Common myeloid progenitor, CD34-positive (primary cell): Measurements from ENCODE around the gene OTX2.
A peak's percentile ranks its signal among the peaks of the same experiment; 100 is the strongest.

Experiments
- CTCF ChIA-PET: fragments of 350-600 bp; sonication (Branson Sonifier 250); formaldehyde crosslinking; loops from one replicate; lab custom pipeline; 2021; ENCODE audit warnings: antibody characterized with exemption; lab: Charles Lee
- POLR2A ChIA-PET: fragments of 350-600 bp; sonication (Branson Sonifier 250); formaldehyde crosslinking; loops from one replicate; lab custom pipeline; 2021; ENCODE audit warnings: antibody characterized with exemption; lab: Charles Lee
- DNase-seq, 3 donors: peaks; one replicate each; pipeline versions ENCODE4 v3.0.0 to v3.0.0-alpha.2; 2013
- H3K27ac ChIP-seq, 2 experiments: 1 replicate in 1 of 2; 2 replicates in 1 of 2; pipeline ENCODE4 v1.7.0; 2013; ENCODE audit warnings: inconsistent platforms in 2 of 2, low read length in 2 of 2, mild to moderate bottlenecking in 2 of 2, low read depth in 1 of 2, moderate library complexity in 1 of 2; ENCODE audit not compliant: severe bottlenecking in 2 of 2, insufficient read depth in 1 of 2, poor library complexity in 1 of 2
- H3K27me3 ChIP-seq, 5 experiments: replicated peaks in 2 of 5; 1 replicate in 3 of 5; 2 replicates in 2 of 5; pipeline versions ENCODE4 v1.6.1 to v1.7.0; 2013; ENCODE audit warnings: low read length in 4 of 5, mild to moderate bottlenecking in 2 of 5, moderate library complexity in 2 of 5, inconsistent platforms in 1 of 5; ENCODE audit not compliant: insufficient read depth in 5 of 5, control insufficient read depth in 4 of 5
- H3K36me3 ChIP-seq, 4 experiments: 1 replicate in 2 of 4; 2 replicates in 2 of 4; pipeline versions ENCODE4 v1.6.1 to v1.7.0; 2013; ENCODE audit warnings: low read length in 3 of 4, control low read depth in 1 of 4, mild to moderate bottlenecking in 1 of 4; ENCODE audit not compliant: control insufficient read depth in 4 of 4, insufficient read depth in 4 of 4
- H3K4me1 ChIP-seq, 4 experiments: 1 replicate in 3 of 4; 2 replicates in 1 of 4; pipeline versions ENCODE4 v1.6.1 to v1.7.1; 2013; ENCODE audit warnings: low read length in 3 of 4, mild to moderate bottlenecking in 3 of 4, control low read depth in 1 of 4, inconsistent platforms in 1 of 4, moderate library complexity in 1 of 4; ENCODE audit not compliant: control insufficient read depth in 4 of 4, insufficient read depth in 4 of 4; ENCODE audit errors: control extremely low read depth in 1 of 4
- H3K4me3 ChIP-seq, 7 experiments: 1 replicate in 4 of 7; 2 replicates in 3 of 7; pipeline versions ENCODE4 v1.5.1 to v1.7.0; 2013; ENCODE audit warnings: mild to moderate bottlenecking in 7 of 7, low read length in 6 of 7, moderate library complexity in 6 of 7, inconsistent platforms in 2 of 7, low read depth in 2 of 7, control low read depth in 1 of 7; ENCODE audit not compliant: insufficient read depth in 4 of 7, control insufficient read depth in 1 of 7; ENCODE audit errors: extremely low read depth in 1 of 7
- H3K9me3 ChIP-seq, 5 experiments: 1 replicate in 4 of 5; 2 replicates in 1 of 5; pipeline versions ENCODE4 v1.6.1 to v1.7.1; 2013; ENCODE audit warnings: low read length in 4 of 5, mild to moderate bottlenecking in 2 of 5, inconsistent platforms in 1 of 5, low read depth in 1 of 5, moderate library complexity in 1 of 5; ENCODE audit not compliant: control insufficient read depth in 4 of 5, insufficient read depth in 2 of 5; ENCODE audit errors: control extremely low read depth in 1 of 5
- WGBS: methylation state at CpG from one replicate; pipeline ENCODE4 v1.1.5; 2013; ENCODE audit not compliant: insufficient coverage; 5-methylcytosine and 5-hydroxymethylcytosine counted together

Gene OTX2

GRCh38 chr14:56795284-56795622 is 15.0 kb downstream of the OTX2 start:
- whole genome bisulfite sequencing, result 13% methylated on average over 16 of the region's 17 CpGs
- POLR2A ChIA-PET, result no interaction called here
- CTCF ChIA-PET, result no interaction called here

GRCh38 chr14:56794557-56795283 is 15.6 kb downstream of the OTX2 start:
- WGBS, result 6% methylated on average over 44 of the region's 56 CpGs
- Histone ChIP-seq H3K27ac (no peak overlapping the region), H3K4me3 (peak overlapping the region in 2 of 7 experiments; percentile 7 to 26), H3K4me1 (peaks cover 0 to 23% (median 8%) of the 10 kb centered on the region in 4 experiments), H3K27me3 (peaks cover 32 to 97% (median 58%) of the 10 kb centered on the region in 5 experiments), H3K9me3 (peaks cover 0 to 10% (median 6%) of the 10 kb centered on the region in 5 experiments), H3K36me3 (no peaks in the 10 kb centered on the region)
- POLR2A ChIA-PET, result no interaction called here
- CTCF ChIA-PET, result no interaction called here
- no peak for DNase-seq

More at GRCh38 chr14:56795284-56795622, 15.0 kb downstream of the OTX2 start:
- H3K9me3 ChIP-seq, result peaks cover 0 to 10% (median 6%) of the 10 kb centered on the region in 5 experiments
- H3K27me3 ChIP-seq, result peaks cover 34 to 98% (median 61%) of the 10 kb centered on the region in 5 experiments
- H3K36me3 ChIP-seq, result no peaks in the 10 kb centered on the region
- no peak overlapping the region for H3K4me3 ChIP-seq
- no peak overlapping the region for H3K27ac ChIP-seq
- peaks cover 0 to 23% (median 8%) of the 10 kb centered on the region in 4 experiments for H3K4me1 ChIP-seq
- DNase-seq, result no peak

- Histone ChIP-seq H3K4me1 (peaks cover 0 to 23% (median 8%) of the 10 kb centered on the region in 4 experiments), H3K9me3 (peaks cover 0 to 8% (median 4%) of the 10 kb centered on the region in 5 experiments), H3K27me3 (peaks cover 27 to 93% (median 54%) of the 10 kb centered on the region in 5 experiments), H3K27ac (no peak overlapping the region), H3K4me3 (peak overlapping the region in 3 of 7 experiments; percentile 4 to 26 (median 7)), H3K36me3 (no peaks in the 10 kb centered on the region)
- CTCF ChIA-PET, result no interaction called here
- DNase-seq, result no peak
- POLR2A ChIA-PET, result no interaction called here
- WGBS, result 16% methylated on average over 20 of the region's 33 CpGs
These were observed 16.2 kb downstream of the OTX2 start for GRCh38 chr14:56794088-56794556.

- Histone ChIP-seq H3K27ac (no peak overlapping the region), H3K9me3 (peaks cover 0 to 5% (median 0%) of the 10 kb centered on the region in 5 experiments), H3K4me3 (no peak overlapping the region), H3K36me3 (no peaks in the 10 kb centered on the region), H3K27me3 (peaks cover 12 to 85% (median 37%) of the 10 kb centered on the region in 5 experiments), H3K4me1 (peaks cover 0 to 8% (median 2%) of the 10 kb centered on the region in 4 experiments)
- CTCF ChIA-PET, result no interaction called here
- 100% methylated on average over 1 of the region's 1 CpG for WGBS
- no peak for DNase-seq
- POLR2A ChIA-PET, result interaction anchor here (0.6 kb wide), 1 partner anchor 12 kb away, joined by 3 read pairs; no protein-coding TSS in a partner anchor
These were observed 20.3 kb downstream of the OTX2 start for GRCh38 chr14:56789955-56790354.

GRCh38 chr14:56787530-56787929 is 22.7 kb downstream of the OTX2 start:
- Histone ChIP-seq H3K4me3 (no peak overlapping the region), H3K36me3 (no peaks in the 10 kb centered on the region), H3K9me3 (peaks cover 0 to 2% (median 0%) of the 10 kb centered on the region in 5 experiments), H3K27ac (no peak overlapping the region), H3K4me1 (no peaks in the 10 kb centered on the region), H3K27me3 (peaks cover 7 to 65% (median 32%) of the 10 kb centered on the region in 5 experiments)
- POLR2A ChIA-PET, result no interaction called here
- CTCF ChIA-PET, result no interaction called here
- no peak for DNase-seq

- WGBS, result 100% methylated on average over 1 of the region's 1 CpG
- H3K4me3 ChIP-seq, result no peak overlapping the region
- H3K27me3 ChIP-seq, result peaks cover 5 to 34% (median 23%) of the 10 kb centered on the region in 5 experiments
- no peak overlapping the region for H3K27ac ChIP-seq
- ChIA-PET POLR2A (no interaction called here), CTCF (no interaction called here)
- no peaks in the 10 kb centered on the region for H3K36me3 ChIP-seq
- H3K9me3 ChIP-seq, result no peaks in the 10 kb centered on the region
- DNase-seq, result no peak
- no peaks in the 10 kb centered on the region for H3K4me1 ChIP-seq
These were observed 27.6 kb downstream of the OTX2 start for GRCh38 chr14:56782711-56783110.

- no peak overlapping the region for H3K4me3 ChIP-seq
- H3K4me1 ChIP-seq, result no peaks in the 10 kb centered on the region
- no peak overlapping the region for H3K27ac ChIP-seq
- ChIA-PET POLR2A (no interaction called here), CTCF (no interaction called here)
- peaks cover 2 to 29% (median 15%) of the 10 kb centered on the region in 5 experiments for H3K27me3 ChIP-seq
- H3K9me3 ChIP-seq, result no peaks in the 10 kb centered on the region
- no peaks in the 10 kb centered on the region for H3K36me3 ChIP-seq
- DNase-seq, result no peak
- WGBS, result 40% methylated on average over 5 of the region's 6 CpGs
These were observed 35.8 kb downstream of the OTX2 start for GRCh38 chr14:56774503-56774902.
